ENCODE data around the gene ARHGEF1.

Gene ARHGEF1

GRCh38 chr19:41920882-41921576 is 38.0 kb downstream of the ARHGEF1 start:
- DNase-seq = no peak

GRCh38 chr19:41921577-41922576 is 38.9 kb downstream of the ARHGEF1 start:
- no peak for DNase-seq

GRCh38 chr19:41922585-41922984 is 39.6 kb downstream of the ARHGEF1 start:
- no peak for DNase-seq

GRCh38 chr19:41923045-41923788 is 40.2 kb downstream of the ARHGEF1 start:
- no peak for DNase-seq

GRCh38 chr19:41924151-41925145 is 41.5 kb downstream of the ARHGEF1 start:
- DNase-seq = no peak

GRCh38 chr19:41925208-41926003 is 42.4 kb downstream of the ARHGEF1 start:
- DNase-seq = no peak

- no peak for DNase-seq
Observed at GRCh38 chr19:41926028-41926762, 43.2 kb downstream of the ARHGEF1 start.

- no peak for DNase-seq
Observed at GRCh38 chr19:41926763-41927496, 43.9 kb downstream of the ARHGEF1 start.

- no peak for DNase-seq
Observed at GRCh38 chr19:41927497-41928192, 44.7 kb downstream of the ARHGEF1 start.

GRCh38 chr19:41928221-41928683 is 45.3 kb downstream of the ARHGEF1 start, which contains the start of gene ERFL:
ERFL (minus strand) TSS chr19:41928449; CDS start chr19:41912919, 15,530 bp downstream.
- no peak for DNase-seq

GRCh38 chr19:41928754-41929535 is 46.0 kb downstream of the ARHGEF1 start:
- no peak for DNase-seq

- no peak for DNase-seq
Observed at GRCh38 chr19:41929536-41930071, 46.6 kb downstream of the ARHGEF1 start.

GRCh38 chr19:41930322-41930722 is 47.3 kb downstream of the ARHGEF1 start:
- DNase-seq = no peak

GRCh38 chr19:41930926-41931592 is 48.1 kb downstream of the ARHGEF1 start:
- no peak for DNase-seq

- no peak for DNase-seq
Observed at GRCh38 chr19:41932259-41932719, 49.3 kb downstream of the ARHGEF1 start.

GRCh38 chr19:41932720-41933332 is 49.8 kb downstream of the ARHGEF1 start:
- DNase-seq = no peak

Data from NCI-H774 (cell line).